ENCODE measurements around the gene MXRA8.
A peak's percentile ranks its signal among the peaks of the same experiment; 100 is the strongest.
"Not testable (repeated sequence)": the region's sequence is repeated elsewhere in the genome, so short reads cannot be mapped to it uniquely, and the experiment has no call there.

MXRA8 gene

GRCh38 chr1:1391225-1391624 lies 32.9 kb upstream of the MXRA8 start:
- DNase-seq (ENCODE audit: low read depth): no peak

GRCh38 chr1:1390675-1391074 lies 32.3 kb upstream of the MXRA8 start:
- DNase-seq (ENCODE audit: low read depth): no peak

GRCh38 chr1:1388078-1388472 lies 29.7 kb upstream of the MXRA8 start:
- DNase-seq (ENCODE audit: low read depth): no peak

- no peak for DNase-seq (ENCODE audit: low read depth)
These were observed 29.0 kb upstream of the MXRA8 start for GRCh38 chr1:1387098-1388077.

- DNase-seq (ENCODE audit: low read depth): no peak
These were observed 27.6 kb upstream of the MXRA8 start for GRCh38 chr1:1385931-1386330.

GRCh38 chr1:1385339-1385738 lies 27.0 kb upstream of the MXRA8 start:
- not testable (repeated sequence) for DNase-seq (ENCODE audit: low read depth)

- no peak for DNase-seq (ENCODE audit: low read depth)
These were observed 22.9 kb upstream of the MXRA8 start for GRCh38 chr1:1381294-1381693.

GRCh38 chr1:1380860-1381259 lies 22.5 kb upstream of the MXRA8 start:
- DNase-seq (ENCODE audit: low read depth): no peak

- DNase-seq (ENCODE audit: low read depth): no peak
These were observed 19.3 kb upstream of the MXRA8 start for GRCh38 chr1:1377540-1378205.

GRCh38 chr1:1376551-1377226 lies 18.3 kb upstream of the MXRA8 start:
- DNase-seq (ENCODE audit: low read depth): no peak

GRCh38 chr1:1374929-1375662 lies 16.7 kb upstream of the MXRA8 start, which contains the start of gene AURKAIP1:
TSS of gene AURKAIP1 (minus strand) at chr1:1375207. CDS start at chr1:1374756, 451 bp downstream.
- peak; percentile 89 for DNase-seq (ENCODE audit: low read depth)

- no peak for DNase-seq (ENCODE audit: low read depth)
These were observed 16.2 kb upstream of the MXRA8 start for GRCh38 chr1:1374589-1374928.

- DNase-seq (ENCODE audit: low read depth): no peak
These were observed 15.6 kb upstream of the MXRA8 start for GRCh38 chr1:1373815-1374588.

- no peak for DNase-seq (ENCODE audit: low read depth)
These were observed 14.9 kb upstream of the MXRA8 start for GRCh38 chr1:1373051-1373814.

- peak; percentile 54 for DNase-seq (ENCODE audit: low read depth)
These were observed 13.7 kb upstream of the MXRA8 start for GRCh38 chr1:1371746-1372711.

GRCh38 chr1:1371364-1371745 lies 13.0 kb upstream of the MXRA8 start:
- no peak for DNase-seq (ENCODE audit: low read depth)

- DNase-seq (ENCODE audit: low read depth): no peak
These were observed 12.5 kb upstream of the MXRA8 start for GRCh38 chr1:1370771-1371300.

GRCh38 chr1:1370094-1370493 lies 11.7 kb upstream of the MXRA8 start:
- not testable (repeated sequence) for DNase-seq (ENCODE audit: low read depth)

GRCh38 chr1:1367315-1367714 lies 9.0 kb upstream of the MXRA8 start:
- no peak for DNase-seq (ENCODE audit: low read depth)
